ENCODE results near the gene KIF21B.

Gene KIF21B

DNA sequence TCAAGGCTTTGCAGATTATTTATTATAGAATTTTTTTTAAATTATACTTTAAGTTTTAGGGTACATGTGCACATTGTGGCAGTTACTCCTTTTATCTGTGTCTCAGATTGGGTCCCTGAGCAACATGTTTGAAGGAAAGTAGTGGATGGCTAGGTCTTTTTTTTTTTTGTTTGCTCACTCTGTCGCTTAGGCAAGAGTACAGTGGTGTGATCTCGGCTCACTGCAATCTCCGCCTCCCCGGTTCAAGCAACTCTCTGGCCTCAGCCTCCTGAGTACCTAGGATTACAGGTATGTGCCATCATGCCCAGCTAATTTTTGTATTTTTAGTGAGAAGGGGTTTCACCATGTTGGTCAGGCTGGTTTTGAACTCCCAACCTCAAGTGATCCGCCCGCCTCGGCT is 39.6 kb upstream of the KIF21B start:
- no peaks in the 10 kb centered on the region for H3K36me3 ChIP-seq (replicated peaks; ENCODE audit: low read depth, low read length)
- H3K4me1 ChIP-seq (ENCODE audit: low read length), result peaks cover 4% of the 10 kb centered on the region; the same call in 1 of the 2 replicates
- H3K27ac ChIP-seq (ENCODE audit: low read length), result no peak overlapping the region
- H3K27me3 ChIP-seq (ENCODE audit: low read depth, low read length), result peaks cover 19% of the 10 kb centered on the region
- H3K4me3 ChIP-seq (ENCODE audit: low read length), result no peak overlapping the region
- H3K4me2 ChIP-seq (ENCODE audit: low read length), result no peak overlapping the region
- TF ChIP-seq, protein P1, sequence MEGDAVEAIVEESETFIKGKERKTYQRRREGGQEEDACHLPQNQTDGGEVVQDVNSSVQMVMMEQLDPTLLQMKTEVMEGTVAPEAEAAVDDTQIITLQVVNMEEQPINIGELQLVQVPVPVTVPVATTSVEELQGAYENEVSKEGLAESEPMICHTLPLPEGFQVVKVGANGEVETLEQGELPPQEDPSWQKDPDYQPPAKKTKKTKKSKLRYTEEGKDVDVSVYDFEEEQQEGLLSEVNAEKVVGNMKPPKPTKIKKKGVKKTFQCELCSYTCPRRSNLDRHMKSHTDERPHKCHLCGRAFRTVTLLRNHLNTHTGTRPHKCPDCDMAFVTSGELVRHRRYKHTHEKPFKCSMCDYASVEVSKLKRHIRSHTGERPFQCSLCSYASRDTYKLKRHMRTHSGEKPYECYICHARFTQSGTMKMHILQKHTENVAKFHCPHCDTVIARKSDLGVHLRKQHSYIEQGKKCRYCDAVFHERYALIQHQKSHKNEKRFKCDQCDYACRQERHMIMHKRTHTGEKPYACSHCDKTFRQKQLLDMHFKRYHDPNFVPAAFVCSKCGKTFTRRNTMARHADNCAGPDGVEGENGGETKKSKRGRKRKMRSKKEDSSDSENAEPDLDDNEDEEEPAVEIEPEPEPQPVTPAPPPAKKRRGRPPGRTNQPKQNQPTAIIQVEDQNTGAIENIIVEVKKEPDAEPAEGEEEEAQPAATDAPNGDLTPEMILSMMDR (IDR thresholded peaks at IDR 0.05; ENCODE audit: low read depth, low read length), result no peak
- TF ChIP-seq EZH2phosphoT487 (IDR thresholded peaks at IDR 0.05; ENCODE audit: low read depth), result no peak
- no peak overlapping the region for H3K9ac ChIP-seq (ENCODE audit: low read length)
- H4K20me1 ChIP-seq (ENCODE audit: insufficient read depth, low read length), result no peaks in the 10 kb centered on the region
- no peaks in the 10 kb centered on the region for H3K9me3 ChIP-seq (ENCODE audit: insufficient read depth, low read length)
- H2AFZ ChIP-seq (ENCODE audit: low read depth, low read length), result no peak overlapping the region
- H3K79me2 ChIP-seq (ENCODE audit: low read length), result no peaks in the 10 kb centered on the region

DNA sequence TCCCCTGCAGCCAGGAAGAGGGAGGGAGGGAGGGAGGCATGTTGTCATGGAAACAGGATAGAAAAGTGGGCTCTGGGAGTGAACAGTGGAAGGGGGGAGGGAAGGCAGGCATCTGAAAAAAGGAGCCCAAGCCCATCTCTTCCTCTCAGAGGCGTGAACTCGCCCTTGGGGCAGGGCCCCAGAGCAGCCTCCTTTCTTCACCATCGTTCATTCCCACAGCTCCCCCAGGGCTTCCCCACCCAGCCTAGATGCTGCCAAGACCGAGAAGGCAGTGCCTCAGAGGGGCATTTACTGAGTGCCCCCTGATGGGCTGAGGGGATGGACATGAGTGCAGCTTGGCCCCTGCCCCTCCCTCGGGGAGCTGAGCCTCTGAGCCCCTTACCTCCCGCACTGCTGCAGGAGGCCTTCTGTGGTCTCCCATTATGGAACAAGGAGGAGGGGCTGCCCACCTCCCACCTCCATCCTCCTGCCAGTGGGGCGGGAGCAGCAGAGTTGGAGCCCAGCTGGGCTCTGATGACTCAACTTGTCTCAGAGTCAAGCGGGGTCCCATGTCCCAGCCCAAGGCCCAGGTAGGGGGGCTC is 39.1 kb upstream of the KIF21B start:
- H3K79me2 ChIP-seq (ENCODE audit: low read length), result no peaks in the 10 kb centered on the region
- H4K20me1 ChIP-seq (ENCODE audit: insufficient read depth, low read length), result no peaks in the 10 kb centered on the region
- no peaks in the 10 kb centered on the region for H3K9me3 ChIP-seq (ENCODE audit: insufficient read depth, low read length)
- no peaks in the 10 kb centered on the region for H3K36me3 ChIP-seq (replicated peaks; ENCODE audit: low read depth, low read length)
- no peak overlapping the region for H3K27ac ChIP-seq (ENCODE audit: low read length)
- no peak overlapping the region for H3K4me2 ChIP-seq (ENCODE audit: low read length)
- H3K9ac ChIP-seq (ENCODE audit: low read length), result no peak overlapping the region
- no peak overlapping the region for H2AFZ ChIP-seq (ENCODE audit: low read depth, low read length)
- H3K4me3 ChIP-seq (ENCODE audit: low read length), result no peak overlapping the region
- H3K4me1 ChIP-seq (ENCODE audit: low read length), result peaks cover 9% of the 10 kb centered on the region
- peaks cover 19% of the 10 kb centered on the region for H3K27me3 ChIP-seq (ENCODE audit: low read depth, low read length)
- TF ChIP-seq, protein P1 (IDR thresholded peaks at IDR 0.05; ENCODE audit: low read depth, low read length), result no peak
- no peak for TF ChIP-seq EZH2phosphoT487 (IDR thresholded peaks at IDR 0.05; ENCODE audit: low read depth)

DNA sequence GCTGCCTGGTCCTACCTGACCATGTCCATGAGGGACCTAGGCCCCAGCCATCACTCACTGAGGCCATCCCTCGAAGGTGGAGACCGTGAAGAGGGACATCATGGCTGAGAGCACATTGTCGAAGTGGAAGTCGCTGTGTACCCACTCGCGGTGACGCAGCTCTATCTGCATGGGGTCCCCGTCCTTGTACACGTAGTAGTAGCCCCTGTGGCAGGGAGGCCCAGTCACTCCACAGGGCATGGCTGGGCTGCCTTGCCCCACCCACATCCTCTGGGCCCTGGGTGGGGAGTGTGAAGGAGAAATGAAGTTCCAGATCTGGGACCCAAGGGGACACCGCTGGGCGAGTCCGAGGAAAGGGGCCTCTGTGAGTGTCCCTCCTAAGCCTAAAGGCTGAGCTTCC is 38.4 kb upstream of the KIF21B start:
- H3K27ac ChIP-seq (ENCODE audit: low read length), result no peak overlapping the region
- H3K4me2 ChIP-seq (ENCODE audit: low read length), result no peak overlapping the region
- no peaks in the 10 kb centered on the region for H3K79me2 ChIP-seq (ENCODE audit: low read length)
- no peak overlapping the region for H3K9ac ChIP-seq (ENCODE audit: low read length)
- H2AFZ ChIP-seq (ENCODE audit: low read depth, low read length), result no peak overlapping the region
- H3K27me3 ChIP-seq (ENCODE audit: low read depth, low read length), result peaks cover 19% of the 10 kb centered on the region
- H3K4me1 ChIP-seq (ENCODE audit: low read length), result peaks cover 12% of the 10 kb centered on the region
- H4K20me1 ChIP-seq (ENCODE audit: insufficient read depth, low read length), result no peaks in the 10 kb centered on the region
- H3K9me3 ChIP-seq (ENCODE audit: insufficient read depth, low read length), result no peaks in the 10 kb centered on the region
- no peaks in the 10 kb centered on the region for H3K36me3 ChIP-seq (replicated peaks; ENCODE audit: low read depth, low read length)
- TF ChIP-seq, protein P1 (IDR thresholded peaks at IDR 0.05; ENCODE audit: low read depth, low read length), result no peak
- TF ChIP-seq EZH2phosphoT487 (IDR thresholded peaks at IDR 0.05; ENCODE audit: low read depth), result no peak
- H3K4me3 ChIP-seq (ENCODE audit: low read length), result no peak overlapping the region

DNA sequence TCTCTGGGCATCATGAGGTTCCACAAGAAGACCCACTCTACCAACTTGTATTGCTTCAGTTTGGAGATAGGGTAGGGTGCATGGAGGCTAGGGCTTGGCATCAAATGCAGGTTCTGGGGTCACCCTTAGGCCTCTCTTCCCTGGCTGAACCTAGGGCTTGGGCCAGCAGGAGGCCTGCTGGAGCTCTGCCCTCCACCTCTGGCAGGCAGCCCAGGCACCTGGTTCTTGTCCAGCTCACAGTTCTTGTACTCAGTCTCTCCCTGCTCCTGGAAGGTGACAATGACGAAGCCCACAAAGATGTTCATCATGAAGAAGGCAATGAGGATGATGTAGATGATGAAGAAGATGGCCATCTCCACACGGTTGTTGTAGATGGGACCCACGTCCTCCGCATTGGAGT is 37.5 kb upstream of the KIF21B start:
- H3K4me2 ChIP-seq (ENCODE audit: low read length), result no peak overlapping the region
- peaks cover 20% of the 10 kb centered on the region for H3K4me1 ChIP-seq (ENCODE audit: low read length)
- no peaks in the 10 kb centered on the region for H4K20me1 ChIP-seq (ENCODE audit: insufficient read depth, low read length)
- no peaks in the 10 kb centered on the region for H3K36me3 ChIP-seq (replicated peaks; ENCODE audit: low read depth, low read length)
- no peaks in the 10 kb centered on the region for H3K79me2 ChIP-seq (ENCODE audit: low read length)
- TF ChIP-seq, protein P1 (IDR thresholded peaks at IDR 0.05; ENCODE audit: low read depth, low read length), result no peak
- no peak for TF ChIP-seq EZH2phosphoT487 (IDR thresholded peaks at IDR 0.05; ENCODE audit: low read depth)
- H3K9me3 ChIP-seq (ENCODE audit: insufficient read depth, low read length), result no peaks in the 10 kb centered on the region
- H3K27ac ChIP-seq (ENCODE audit: low read length), result no peak overlapping the region
- H3K9ac ChIP-seq (ENCODE audit: low read length), result no peak overlapping the region
- no peak overlapping the region for H2AFZ ChIP-seq (ENCODE audit: low read depth, low read length)
- peaks cover 16% of the 10 kb centered on the region for H3K27me3 ChIP-seq (ENCODE audit: low read depth, low read length)
- no peak overlapping the region for H3K4me3 ChIP-seq (ENCODE audit: low read length)

Data from OCI-LY3 (cell line).